SU-DHL-6 (cell line): ENCODE results near the gene SGPP1.

Experiments
- EZH2phosphoT487 ChIP-seq: fragments of 200-600 bp; sonication (generic), shearing (Covaris generic); conservative IDR thresholded peaks from 2 replicates; pipeline ENCODE4 v1.6.1; 2018; ENCODE audit warnings: mild to moderate bottlenecking, antibody characterized with exemption, low read length, moderate library complexity, mixed read lengths
- TF ChIP-seq, protein P1 (sequence below): fragments of 200-600 bp; sonication (generic); IDR thresholded peaks from one replicate; pipeline ENCODE4 v1.5.1; 2017; ENCODE audit warnings: antibody characterized with exemption, mild to moderate bottlenecking, low read length, moderate library complexity; ENCODE audit not compliant: insufficient read depth, poor library complexity, severe bottlenecking

- TF ChIP-seq, protein P1, sequence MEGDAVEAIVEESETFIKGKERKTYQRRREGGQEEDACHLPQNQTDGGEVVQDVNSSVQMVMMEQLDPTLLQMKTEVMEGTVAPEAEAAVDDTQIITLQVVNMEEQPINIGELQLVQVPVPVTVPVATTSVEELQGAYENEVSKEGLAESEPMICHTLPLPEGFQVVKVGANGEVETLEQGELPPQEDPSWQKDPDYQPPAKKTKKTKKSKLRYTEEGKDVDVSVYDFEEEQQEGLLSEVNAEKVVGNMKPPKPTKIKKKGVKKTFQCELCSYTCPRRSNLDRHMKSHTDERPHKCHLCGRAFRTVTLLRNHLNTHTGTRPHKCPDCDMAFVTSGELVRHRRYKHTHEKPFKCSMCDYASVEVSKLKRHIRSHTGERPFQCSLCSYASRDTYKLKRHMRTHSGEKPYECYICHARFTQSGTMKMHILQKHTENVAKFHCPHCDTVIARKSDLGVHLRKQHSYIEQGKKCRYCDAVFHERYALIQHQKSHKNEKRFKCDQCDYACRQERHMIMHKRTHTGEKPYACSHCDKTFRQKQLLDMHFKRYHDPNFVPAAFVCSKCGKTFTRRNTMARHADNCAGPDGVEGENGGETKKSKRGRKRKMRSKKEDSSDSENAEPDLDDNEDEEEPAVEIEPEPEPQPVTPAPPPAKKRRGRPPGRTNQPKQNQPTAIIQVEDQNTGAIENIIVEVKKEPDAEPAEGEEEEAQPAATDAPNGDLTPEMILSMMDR = no peak
- TF ChIP-seq EZH2phosphoT487 = no peak
These were observed 32.1 kb upstream of the SGPP1 start for GRCh38 chr14:63760014-63760413.
